Skeletal muscle tissue (tissue), 4 donors: Measurements from ENCODE around the gene ROR2. TPM values are rescaled to one million over a fixed set of nuclear protein-coding genes. Genes with fewer than 3 reads are reported as not detected.

ENCODE experiments used
- H3K27ac ChIP-seq: one replicate; pipeline ENCODE4 v1.7.0; 2013; ENCODE audit warnings: mild to moderate bottlenecking, low read depth, low read length, inconsistent platforms
- H3K27me3 ChIP-seq, 3 donors: one replicate each; pipeline ENCODE4 v1.7.0; 2013; ENCODE audit warnings: low read length in 3 of 3; ENCODE audit not compliant: control insufficient read depth in 3 of 3, insufficient read depth in 3 of 3
- H3K36me3 ChIP-seq, 3 donors: one replicate each; pipeline ENCODE4 v1.7.0; 2013; ENCODE audit warnings: low read length in 3 of 3; ENCODE audit not compliant: control insufficient read depth in 3 of 3, insufficient read depth in 3 of 3
- H3K4me1 ChIP-seq, 3 donors: one replicate each; pipeline ENCODE4 v1.7.0; 2013; ENCODE audit warnings: low read length in 3 of 3, mild to moderate bottlenecking in 3 of 3; ENCODE audit not compliant: control insufficient read depth in 3 of 3, insufficient read depth in 3 of 3
- H3K4me3 ChIP-seq, 3 donors: one replicate each; pipeline ENCODE4 v1.7.0; 2013; ENCODE audit warnings: low read length in 3 of 3
- H3K9ac ChIP-seq, 3 donors: one replicate each; pipeline ENCODE4 v1.7.0; 2013; ENCODE audit warnings: low read length in 3 of 3, mild to moderate bottlenecking in 3 of 3, moderate library complexity in 2 of 3, low read depth in 1 of 3
- H3K9me3 ChIP-seq, 3 donors: one replicate each; pipeline ENCODE4 v1.7.0; 2013; ENCODE audit warnings: low read length in 3 of 3; ENCODE audit not compliant: control insufficient read depth in 3 of 3
- total RNA-seq: library from RNA; depleted of rRNA; stranded (reverse); fragments of >200 nt; gene quantifications from one replicate; pipeline ENCODE4 v1.2.3, GENCODE V29; 2014
- donor health status: Osteomylitis.

The ROR2 gene
- total RNA-seq, 1 donor from 2014 or later: 4.2 TPM

DNA sequence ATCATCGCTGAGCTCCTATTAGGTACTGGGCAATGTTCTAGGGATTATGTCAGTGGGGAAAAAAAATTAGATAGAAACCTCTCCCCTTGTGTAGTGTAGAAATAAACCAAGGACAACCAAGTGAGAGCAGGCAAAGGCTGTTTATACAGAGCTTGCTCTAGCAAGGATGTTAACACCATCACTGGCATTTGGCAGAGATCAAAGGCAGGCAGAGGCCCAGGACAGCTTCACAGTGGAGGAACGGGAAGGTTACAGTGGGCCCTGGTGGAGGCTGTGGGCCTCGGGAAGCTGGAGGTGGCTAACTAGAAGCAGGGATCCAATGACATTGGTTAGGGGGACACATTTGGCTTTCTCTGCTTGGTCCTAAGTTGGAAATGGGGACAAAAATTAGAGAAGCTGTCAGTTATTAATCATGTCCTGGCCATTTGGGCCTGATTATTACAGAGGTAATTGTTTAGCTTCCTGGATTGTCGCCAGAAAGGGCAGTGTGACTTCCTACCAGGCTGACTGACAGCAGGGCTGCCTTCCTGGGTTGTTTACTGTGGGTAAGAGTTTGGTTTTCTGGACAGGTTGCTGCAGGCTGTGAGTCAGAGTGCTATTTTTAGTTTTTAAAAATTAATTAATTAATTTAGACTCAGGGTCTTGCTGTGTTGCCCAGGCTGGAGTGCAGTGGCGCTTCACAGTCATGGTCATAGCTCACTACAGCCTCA lies 259.3 kb downstream of the ROR2 start:
- Histone ChIP-seq H3K27me3 (no peaks in the 10 kb centered on the region), H3K36me3 (no peaks in the 10 kb centered on the region), H3K9me3 (no peaks in the 10 kb centered on the region), H3K4me3 (no peak overlapping the region), H3K4me1 (no peaks in the 10 kb centered on the region), H3K27ac (no peak overlapping the region), H3K9ac (no peak overlapping the region)

DNA sequence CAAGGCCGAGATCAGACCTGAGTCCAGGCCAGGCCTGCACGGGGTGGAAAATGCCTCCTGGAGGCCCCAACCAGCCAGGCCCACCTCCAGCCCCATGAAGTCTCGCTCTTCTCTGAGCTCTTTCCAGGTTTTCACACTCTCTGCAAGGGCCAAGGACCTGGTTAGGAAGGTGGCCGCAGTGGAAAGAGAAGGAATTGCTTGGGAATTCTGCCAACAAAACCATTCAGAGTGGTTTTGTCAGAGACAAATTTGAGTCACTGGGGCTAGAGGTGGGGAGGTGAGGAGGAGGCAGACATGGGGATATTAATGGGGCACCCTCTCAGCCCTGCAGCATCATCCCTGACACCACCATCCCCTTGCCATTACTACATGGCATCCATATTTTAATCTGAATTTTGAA lies 261.0 kb downstream of the ROR2 start:
- Histone ChIP-seq H3K4me1 (no peaks in the 10 kb centered on the region), H3K9ac (no peak overlapping the region), H3K36me3 (no peaks in the 10 kb centered on the region), H3K4me3 (no peak overlapping the region), H3K9me3 (no peaks in the 10 kb centered on the region), H3K27ac (no peak overlapping the region), H3K27me3 (no peaks in the 10 kb centered on the region)

DNA sequence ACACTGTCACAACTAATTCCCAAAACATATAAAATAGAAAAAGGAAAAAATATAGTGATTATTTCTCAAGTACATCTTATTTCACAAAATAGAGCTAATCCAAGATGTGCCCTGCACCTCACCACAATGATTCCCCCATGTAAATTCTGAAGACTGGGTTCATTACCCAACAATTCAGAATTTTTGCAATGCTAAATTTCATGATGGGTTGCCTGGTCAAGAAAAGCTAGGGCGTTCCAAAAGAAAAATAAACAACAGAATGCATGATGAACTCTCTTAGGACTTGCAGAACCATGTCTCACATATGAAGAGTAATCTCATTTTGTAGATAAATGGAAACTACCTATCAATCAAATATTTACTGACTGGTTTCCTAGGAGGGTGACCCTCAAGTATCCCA lies 266.8 kb downstream of the ROR2 start:
- Histone ChIP-seq H3K9me3 (no peaks in the 10 kb centered on the region), H3K27me3 (no peaks in the 10 kb centered on the region), H3K36me3 (no peaks in the 10 kb centered on the region), H3K4me3 (no peak overlapping the region), H3K4me1 (no peaks in the 10 kb centered on the region), H3K27ac (no peak overlapping the region), H3K9ac (no peak overlapping the region)

DNA sequence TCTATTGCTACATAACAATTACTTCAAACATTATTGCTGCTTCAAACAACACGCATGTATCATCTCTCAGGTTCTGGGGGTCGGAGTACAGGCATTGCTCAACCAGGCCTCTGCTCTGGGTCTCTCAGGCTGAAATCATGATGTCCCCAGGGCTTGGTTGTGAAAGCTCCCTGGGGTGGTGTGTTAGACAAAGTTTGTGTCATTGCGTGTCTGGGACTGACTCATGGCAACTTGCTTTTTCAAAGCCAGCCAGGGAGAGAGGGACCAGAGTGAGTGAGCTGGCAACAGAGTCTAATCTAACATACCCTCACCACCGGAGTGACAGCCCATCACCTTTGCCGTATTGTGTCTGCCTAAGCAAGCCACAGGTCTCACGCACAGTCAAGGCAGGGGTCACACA lies 267.2 kb downstream of the ROR2 start:
- no peaks in the 10 kb centered on the region for H3K4me1 ChIP-seq
- H3K36me3 ChIP-seq: no peaks in the 10 kb centered on the region
- no peak overlapping the region for H3K9ac ChIP-seq

DNA sequence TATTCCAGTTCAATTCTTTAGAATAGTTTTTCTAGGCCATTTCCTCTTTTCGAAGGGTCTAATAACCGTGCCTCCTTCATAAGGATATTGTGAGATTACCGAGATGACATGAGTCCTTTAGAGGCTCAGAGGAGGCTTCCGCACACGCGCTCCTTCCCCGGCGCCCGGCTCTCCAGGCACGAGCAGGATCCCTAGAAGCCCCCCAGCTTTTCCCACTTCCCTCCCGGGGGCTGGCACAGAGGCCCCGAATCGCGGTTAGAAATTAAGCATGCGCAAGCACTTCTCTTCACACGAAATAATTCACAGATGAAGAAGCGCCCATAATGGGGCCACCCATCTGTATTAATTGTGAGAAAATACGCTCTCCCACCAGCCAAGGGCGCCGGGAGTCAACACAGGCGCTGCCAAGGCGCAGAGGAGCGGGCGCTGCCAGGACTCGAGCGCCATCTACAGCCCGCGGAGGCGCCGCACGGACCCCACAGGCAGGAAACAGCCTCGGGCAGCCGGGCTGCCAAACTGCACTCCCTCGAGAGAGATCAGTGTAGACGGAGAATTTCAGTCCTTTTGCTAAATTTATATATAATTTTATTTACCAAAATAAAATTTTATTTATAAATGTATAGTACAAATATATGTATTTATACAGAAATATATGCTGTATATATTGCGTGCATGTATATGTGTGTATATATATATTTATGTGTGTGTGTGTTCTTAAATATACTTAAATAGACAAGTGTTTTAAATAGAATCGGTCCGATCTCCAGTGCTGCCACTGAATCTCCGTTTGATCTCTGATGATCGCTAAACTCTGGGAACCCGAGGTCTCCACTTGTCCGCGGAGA lies 268.3 kb downstream of the ROR2 start:
- no peak overlapping the region for H3K4me3 ChIP-seq
- H3K9me3 ChIP-seq: no peaks in the 10 kb centered on the region
- no peak overlapping the region for H3K27ac ChIP-seq
- no peaks in the 10 kb centered on the region for H3K36me3 ChIP-seq
- H3K27me3 ChIP-seq: no peaks in the 10 kb centered on the region
- peak overlapping the region in 1 of 3 donors; percentile 45 for H3K9ac ChIP-seq
- H3K4me1 ChIP-seq: no peaks in the 10 kb centered on the region

More for the DNA sequence above, 267.2 kb downstream of the ROR2 start:
- Histone ChIP-seq H3K27me3 (no peaks in the 10 kb centered on the region), H3K27ac (no peak overlapping the region), H3K4me3 (no peak overlapping the region), H3K9me3 (no peaks in the 10 kb centered on the region)

DNA sequence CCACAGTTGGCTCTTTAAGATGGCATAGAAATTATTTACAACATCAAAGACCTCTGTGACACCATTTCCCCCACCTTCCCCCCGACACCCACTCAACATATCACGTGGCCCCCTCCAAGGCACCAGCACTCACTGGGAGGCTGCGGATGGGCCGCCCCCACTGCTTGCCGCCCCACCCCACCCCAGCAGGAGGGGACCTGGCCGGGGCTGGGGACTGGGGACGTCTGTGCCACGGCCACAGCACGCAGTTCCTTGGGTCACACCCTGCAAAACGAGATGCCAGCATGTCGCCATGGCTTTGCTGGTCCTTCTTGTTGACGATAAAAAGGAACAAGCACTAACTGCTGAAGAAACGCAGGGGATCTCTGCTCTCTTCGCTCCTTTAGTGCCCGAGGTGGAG lies 269.0 kb downstream of the ROR2 start:
- no peaks in the 10 kb centered on the region for H3K4me1 ChIP-seq
- no peaks in the 10 kb centered on the region for H3K36me3 ChIP-seq
- H3K27me3 ChIP-seq: no peaks in the 10 kb centered on the region
- H3K9ac ChIP-seq: no peak overlapping the region
- no peak overlapping the region for H3K4me3 ChIP-seq
- no peak overlapping the region for H3K27ac ChIP-seq
- H3K9me3 ChIP-seq: no peaks in the 10 kb centered on the region

DNA sequence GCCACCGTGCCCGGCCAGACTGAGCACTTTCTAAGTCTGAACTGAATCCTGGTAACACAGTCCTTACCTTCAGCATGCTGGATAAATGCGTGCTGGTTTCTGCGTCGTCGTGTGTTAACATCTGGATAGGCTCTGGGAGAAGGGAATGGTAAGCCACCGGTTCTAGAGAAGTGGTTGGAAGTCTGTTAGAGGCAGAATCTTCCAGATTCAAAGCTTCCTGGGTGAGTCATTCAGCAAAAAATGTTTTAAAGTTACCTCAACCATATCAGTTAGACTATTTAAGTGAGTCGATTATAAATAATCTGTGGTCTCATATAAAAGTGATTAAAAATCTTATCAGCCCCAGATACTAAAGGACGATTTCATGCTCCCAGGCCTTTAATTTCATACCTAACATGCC lies 269.9 kb downstream of the ROR2 start:
- Histone ChIP-seq H3K4me3 (no peak overlapping the region), H3K27me3 (no peaks in the 10 kb centered on the region), H3K36me3 (no peaks in the 10 kb centered on the region), H3K27ac (no peak overlapping the region), H3K9me3 (no peaks in the 10 kb centered on the region), H3K4me1 (no peaks in the 10 kb centered on the region), H3K9ac (no peak overlapping the region)

DNA sequence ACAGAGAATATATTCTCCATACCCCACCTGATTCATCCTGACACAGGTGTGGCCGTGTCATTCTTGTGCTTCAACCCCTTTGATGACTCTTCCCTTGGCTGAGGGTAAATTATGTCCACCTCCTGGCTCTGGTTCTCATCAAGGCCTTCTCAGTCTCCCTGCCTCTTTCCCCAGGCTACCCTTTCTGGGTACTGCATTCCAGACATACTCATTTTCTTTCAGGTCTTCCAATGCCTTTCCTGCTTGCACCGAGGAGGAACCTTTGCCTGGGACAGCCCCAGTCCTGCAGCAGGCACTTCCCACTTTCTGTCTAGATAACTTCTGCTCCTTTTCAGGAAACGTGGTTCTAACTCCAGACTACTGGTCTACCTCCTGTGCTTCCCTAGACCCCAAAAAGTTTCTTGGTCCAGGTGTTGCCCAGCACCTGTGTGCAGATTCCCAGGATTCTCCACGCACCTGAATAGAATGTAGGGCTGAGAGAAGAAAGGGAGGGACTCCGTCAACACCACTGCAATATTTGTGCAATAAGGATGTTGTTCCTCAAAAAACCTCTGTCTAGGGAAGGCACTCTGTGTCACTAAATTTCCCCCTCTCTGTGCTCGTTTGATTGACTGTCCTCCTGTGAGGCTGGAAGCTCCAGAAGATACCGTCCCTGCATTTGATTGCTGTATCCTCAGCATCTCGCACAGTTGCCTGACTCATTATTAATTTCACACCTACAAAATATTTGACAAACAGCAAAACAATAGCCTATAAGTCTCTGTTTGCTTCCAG lies 271.0 kb downstream of the ROR2 start:
- Histone ChIP-seq H3K9me3 (no peaks in the 10 kb centered on the region), H3K4me3 (no peak overlapping the region), H3K27ac (no peak overlapping the region), H3K36me3 (no peaks in the 10 kb centered on the region), H3K27me3 (no peaks in the 10 kb centered on the region), H3K9ac (no peak overlapping the region), H3K4me1 (no peaks in the 10 kb centered on the region)

DNA sequence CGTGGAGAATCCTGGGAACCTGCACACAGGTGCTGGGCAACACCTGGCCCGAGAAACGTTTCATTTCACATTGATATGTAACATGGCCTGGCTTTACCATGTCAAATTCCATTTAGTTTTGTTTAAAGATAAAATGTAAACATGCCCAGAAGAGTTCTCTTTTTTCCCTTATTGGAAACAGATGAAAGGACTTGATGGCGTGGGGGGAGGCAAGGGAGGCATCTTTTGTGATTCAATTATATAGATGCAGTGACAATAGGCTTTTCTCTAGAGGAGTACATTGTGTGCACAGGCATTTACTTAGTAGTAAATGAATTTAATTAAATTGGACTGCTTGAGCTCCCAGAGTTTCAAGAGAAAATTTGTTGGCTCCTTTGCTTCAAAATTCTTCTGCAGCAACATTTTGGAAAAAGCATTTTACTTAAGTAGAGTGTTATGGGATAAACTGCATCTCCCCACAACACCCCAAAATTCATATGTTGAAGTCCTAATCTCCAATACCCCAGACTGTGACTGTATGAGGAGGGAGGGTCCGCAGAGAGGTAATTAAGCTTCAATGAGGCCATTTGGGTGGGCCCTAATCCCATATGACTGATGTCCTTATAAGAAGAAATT lies 272.1 kb downstream of the ROR2 start:
- Histone ChIP-seq H3K4me3 (no peak overlapping the region), H3K4me1 (no peaks in the 10 kb centered on the region), H3K27me3 (no peaks in the 10 kb centered on the region), H3K36me3 (no peaks in the 10 kb centered on the region), H3K9me3 (no peaks in the 10 kb centered on the region), H3K9ac (no peak overlapping the region), H3K27ac (no peak overlapping the region)
